Measurements from ENCODE around the gene OMP. TPM values are rescaled to one million over a fixed set of nuclear protein-coding genes. Genes with fewer than 3 reads are reported as not detected.

Gene OMP
- total and polyA plus RNA-seq, 2 of the 4 experiments (the other 2 are of a cell fraction), result 0.27 TPM; not detected in 1

GRCh38 chr11:77124488-77124887 is 21.8 kb downstream of the OMP start:
- H2AK5ac ChIP-seq (ENCODE audit: low read depth, low read length), result no peak overlapping the region
- DNase-seq (no peak), ATAC-seq (ENCODE audit: low read depth) (no peak)
- no peak overlapping the region for H3K4me2 ChIP-seq (ENCODE audit: low read depth, low read length)
- H3K23ac ChIP-seq (ENCODE audit: low read depth, low read length), result no peak overlapping the region
- intact Hi-C loops (cut with micrococcal nuclease), result no loop called here
- no CpG with 5 or more reads among the region's 6 CpGs for WGBS, 2 experiments (ENCODE audit: extremely low coverage in 2 of 2, insufficient read length in 1 of 2)
- in situ Hi-C loops (cut with MboI; ENCODE audit: low sequenced_read_pairs), result loop anchor here (10.0 kb wide), 1 partner anchor 60 kb away; no protein-coding TSS in a partner anchor
- H3K9ac ChIP-seq (ENCODE audit: low read depth, low read length), result no peak overlapping the region
- no peak overlapping the region for H3K18ac ChIP-seq (ENCODE audit: low read depth, low read length)
- no peaks in the 10 kb centered on the region for H3K27me3 ChIP-seq (ENCODE audit: control insufficient read depth, insufficient read depth, low read length)
- no peak overlapping the region for H4K91ac ChIP-seq (ENCODE audit: insufficient read depth, low read depth, low read length)
- H3K4me1 ChIP-seq (ENCODE audit: control insufficient read depth, insufficient read depth, low read length), result peaks cover 6% of the 10 kb centered on the region; the same call in 1 of the 2 replicates
- H2AK9ac ChIP-seq (replicated peaks; ENCODE audit: low read depth, low read length, poor library complexity), result no peak overlapping the region
- H4K5ac ChIP-seq (ENCODE audit: low read depth, low read length), result no peak overlapping the region
- no peak overlapping the region for H4K8ac ChIP-seq (ENCODE audit: low read depth in 2 of 2, low read length in 2 of 2)
- no peaks in the 10 kb centered on the region for H4K20me1 ChIP-seq (ENCODE audit: insufficient read depth, low read length)
- no peak overlapping the region for H3K27ac ChIP-seq (ENCODE audit: insufficient read depth, low read length)
- no peak overlapping the region for H2BK120ac ChIP-seq (ENCODE audit: low read depth, low read length)
- H3K9me1 ChIP-seq (ENCODE audit: insufficient read depth, low read length), result no peaks in the 10 kb centered on the region; the same call in 1 of the 2 replicates
- H3K9me3 ChIP-seq (ENCODE audit: control insufficient read depth, insufficient read depth, low read length), result no peaks in the 10 kb centered on the region
- no peaks in the 10 kb centered on the region for H3K79me1 ChIP-seq (ENCODE audit: low read depth in 1 of 2, low read length in 2 of 2)
- no peak overlapping the region for H2AFZ ChIP-seq (replicated peaks; ENCODE audit: low read length, poor library complexity)
- ChIA-PET POLR2A (ENCODE audit: unreplicated experiment) (no interaction called here), CTCF (no interaction called here)
- peaks cover 18% of the 10 kb centered on the region; the same call in 1 of the 2 replicates for H3K36me3 ChIP-seq (ENCODE audit: control insufficient read depth, insufficient read depth, low read length)
- H3K4me3 ChIP-seq (ENCODE audit: insufficient read depth, low read depth, low read length), result no peak overlapping the region
- no peak overlapping the region for H3K4ac ChIP-seq (ENCODE audit: low read depth, low read length)
- dilution Hi-C loops (cut with HindIII; ENCODE audit: low sequenced_read_pairs, unreplicated experiment), result no loop called here
- no peak overlapping the region for H2BK5ac ChIP-seq (ENCODE audit: low read depth, low read length, poor library complexity, severe bottlenecking)
- H3K14ac ChIP-seq (replicated peaks; ENCODE audit: low read depth, low read length), result no peak overlapping the region
- no TSS peak for BruUV-seq (replicated peaks)
- TF ChIP-seq ELK1 (IDR thresholded peaks at IDR 0.05; ENCODE audit: borderline replicate concordance, low read depth, low read length), result no peak
- TF ChIP-seq FOS (IDR thresholded peaks at IDR 0.05; ENCODE audit: low read depth, low read length), result no peak
- no peak for TF ChIP-seq CEBPB (IDR thresholded peaks at IDR 0.05; ENCODE audit: low read depth, low read length)
- TF ChIP-seq USF2 (IDR thresholded peaks at IDR 0.05; ENCODE audit: low read depth, low read length), result no peak
- no peak for TF ChIP-seq CHD1 (IDR thresholded peaks at IDR 0.05; ENCODE audit: low read depth, low read length)
- no peak for TF ChIP-seq RFX5 (IDR thresholded peaks at IDR 0.05; ENCODE audit: low read depth, low read length)
- no peak for TF ChIP-seq NFE2L2 (IDR thresholded peaks at IDR 0.05; ENCODE audit: low read depth, low read length)
- TF ChIP-seq MXI1 (IDR thresholded peaks at IDR 0.05; ENCODE audit: borderline replicate concordance, low read depth, low read length), result no peak
- no peak for TF ChIP-seq RCOR1 (IDR thresholded peaks at IDR 0.05; ENCODE audit: insufficient replicate concordance, low read length)
- TF ChIP-seq MAZ (IDR thresholded peaks at IDR 0.05; ENCODE audit: borderline replicate concordance, low read depth, low read length), result no peak
- no peak for TF ChIP-seq MAFK (IDR thresholded peaks at IDR 0.05; ENCODE audit: low read depth, low read length)
- no peak for TF ChIP-seq BHLHE40 (IDR thresholded peaks at IDR 0.05; ENCODE audit: low read depth, low read length)
- no peak for TF ChIP-seq RAD21 (IDR thresholded peaks at IDR 0.05; ENCODE audit: low read length)
- no peak for TF ChIP-seq POLR2A (IDR thresholded peaks at IDR 0.05; ENCODE audit: low read depth, low read length)
- TF ChIP-seq SMC3 (IDR thresholded peaks at IDR 0.05; ENCODE audit: low read depth, low read length), result no peak
- H3K56ac ChIP-seq (ENCODE audit: extremely low read depth, insufficient read depth, low read length), result no peak overlapping the region
- H2BK15ac ChIP-seq (ENCODE audit: low read depth, low read length), result no peak overlapping the region
- no peak overlapping the region for H2BK20ac ChIP-seq (ENCODE audit: low read depth, low read length)

Measured in IMR-90 (cell line).